ENCODE results near the gene UGT1A9.

DNA sequence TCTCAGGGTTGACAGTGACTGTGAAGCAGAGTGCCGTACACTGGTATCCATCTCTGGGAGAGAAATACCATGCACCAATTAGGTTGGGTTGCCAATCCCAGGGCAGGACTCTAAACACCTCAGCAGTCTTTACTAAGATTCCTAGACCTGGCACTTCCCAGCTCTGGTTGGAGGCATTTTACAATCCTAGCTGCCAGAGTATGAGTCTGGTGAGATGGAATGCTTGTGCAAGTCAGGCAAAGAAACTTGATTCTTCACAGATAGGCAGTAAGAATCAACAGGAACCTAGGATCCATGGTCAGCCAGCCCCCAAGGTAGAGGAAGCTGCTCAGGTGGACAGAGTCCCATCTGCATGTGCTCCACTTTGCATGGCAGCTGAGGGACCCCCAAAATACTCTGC is 35.0 kb downstream of the UGT1A9 start:
- TF ChIP-seq, protein P1, sequence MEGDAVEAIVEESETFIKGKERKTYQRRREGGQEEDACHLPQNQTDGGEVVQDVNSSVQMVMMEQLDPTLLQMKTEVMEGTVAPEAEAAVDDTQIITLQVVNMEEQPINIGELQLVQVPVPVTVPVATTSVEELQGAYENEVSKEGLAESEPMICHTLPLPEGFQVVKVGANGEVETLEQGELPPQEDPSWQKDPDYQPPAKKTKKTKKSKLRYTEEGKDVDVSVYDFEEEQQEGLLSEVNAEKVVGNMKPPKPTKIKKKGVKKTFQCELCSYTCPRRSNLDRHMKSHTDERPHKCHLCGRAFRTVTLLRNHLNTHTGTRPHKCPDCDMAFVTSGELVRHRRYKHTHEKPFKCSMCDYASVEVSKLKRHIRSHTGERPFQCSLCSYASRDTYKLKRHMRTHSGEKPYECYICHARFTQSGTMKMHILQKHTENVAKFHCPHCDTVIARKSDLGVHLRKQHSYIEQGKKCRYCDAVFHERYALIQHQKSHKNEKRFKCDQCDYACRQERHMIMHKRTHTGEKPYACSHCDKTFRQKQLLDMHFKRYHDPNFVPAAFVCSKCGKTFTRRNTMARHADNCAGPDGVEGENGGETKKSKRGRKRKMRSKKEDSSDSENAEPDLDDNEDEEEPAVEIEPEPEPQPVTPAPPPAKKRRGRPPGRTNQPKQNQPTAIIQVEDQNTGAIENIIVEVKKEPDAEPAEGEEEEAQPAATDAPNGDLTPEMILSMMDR (IDR thresholded peaks at IDR 0.05): no peak
- TF ChIP-seq POLR2A (IDR thresholded peaks at IDR 0.05) (no peak), EP300 (IDR thresholded peaks at IDR 0.05) (no peak), POLR2AphosphoS5 (IDR thresholded peaks at IDR 0.05) (no peak)

Measured in stomach (tissue), 4 donors.